Liver (tissue), 9 donors: ENCODE data around the gene RERE. TPM values are rescaled to one million over a fixed set of nuclear protein-coding genes. Genes with fewer than 3 reads are reported as not detected.

Experiments used
- DNase-seq: peaks from one replicate; pipeline ENCODE4 v3.0.0-alpha.2; 2017; ENCODE audit warnings: low spot score
- H3K27ac ChIP-seq, 2 donors: one replicate each; pipeline ENCODE4 v1.7.0; 2013; ENCODE audit warnings: inconsistent platforms in 2 of 2, low read length in 2 of 2, control low read depth in 1 of 2, low read depth in 1 of 2, mild to moderate bottlenecking in 1 of 2
- H3K27me3 ChIP-seq, 4 donors: one replicate each; pipeline versions ENCODE4 v1.6.1 to v1.7.0; 2013; ENCODE audit warnings: low read length in 3 of 4, inconsistent platforms in 1 of 4, mild to moderate bottlenecking in 1 of 4, moderate library complexity in 1 of 4; ENCODE audit not compliant: control insufficient read depth in 4 of 4, insufficient read depth in 4 of 4
- H3K36me3 ChIP-seq, 4 donors: one replicate each; pipeline versions ENCODE4 v1.6.1 to v1.7.0; 2013; ENCODE audit warnings: low read length in 3 of 4, mild to moderate bottlenecking in 3 of 4, low read depth in 1 of 4, moderate library complexity in 1 of 4; ENCODE audit not compliant: control insufficient read depth in 4 of 4, insufficient read depth in 3 of 4
- H3K4me1 ChIP-seq, 4 donors: one replicate each; pipeline versions ENCODE4 v1.6.1 to v1.7.0; 2013; ENCODE audit warnings: low read length in 3 of 4, mild to moderate bottlenecking in 3 of 4, moderate library complexity in 1 of 4; ENCODE audit not compliant: control insufficient read depth in 4 of 4, insufficient read depth in 4 of 4
- H3K4me3 ChIP-seq, 3 donors: one replicate each; pipeline versions ENCODE4 v1.6.1 to v1.7.0; 2013; ENCODE audit warnings: low read length in 3 of 3, control low read depth in 1 of 3, low read depth in 1 of 3, mild to moderate bottlenecking in 1 of 3
- H3K9ac ChIP-seq, 2 donors: one replicate each; pipeline ENCODE4 v1.7.0; 2013; ENCODE audit warnings: low read length in 2 of 2, mild to moderate bottlenecking in 2 of 2, moderate library complexity in 2 of 2, control low read depth in 1 of 2, low read depth in 1 of 2
- H3K9me3 ChIP-seq, 4 donors: one replicate each; pipeline versions ENCODE4 v1.6.1 to v1.7.0; 2013; ENCODE audit warnings: low read length in 3 of 4; ENCODE audit not compliant: control insufficient read depth in 4 of 4
- EGR1 ChIP-seq, 2 donors: IDR thresholded peaks; 2 replicates each; pipeline ENCODE4 v1.6.1; 2016 to 2018; ENCODE audit warnings: antibody characterized with exemption in 2 of 2, low read depth in 2 of 2
- FOXA1 ChIP-seq: IDR thresholded peaks from 2 replicates; pipeline ENCODE4 v1.6.1; 2016; ENCODE audit warnings: antibody characterized with exemption
- FOXA2 ChIP-seq: IDR thresholded peaks from 2 replicates; pipeline ENCODE4 v1.6.1; 2016; ENCODE audit warnings: antibody characterized with exemption
- GABPA ChIP-seq, 2 donors: IDR thresholded peaks in 1 of 2; conservative IDR thresholded peaks in 1 of 2; 2 replicates each; pipeline ENCODE4 v1.6.1; 2016; ENCODE audit warnings: antibody characterized with exemption in 2 of 2, mild to moderate bottlenecking in 1 of 2, moderate library complexity in 1 of 2
- HNF4A ChIP-seq, 2 donors: conservative IDR thresholded peaks; 2 replicates each; pipeline ENCODE4 v1.6.1; 2016; ENCODE audit warnings: antibody characterized with exemption in 2 of 2, mild to moderate bottlenecking in 2 of 2
- HNF4G ChIP-seq: IDR thresholded peaks from 2 replicates; pipeline ENCODE4 v1.6.1; 2016; ENCODE audit warnings: antibody characterized with exemption
- JUND ChIP-seq, 2 donors: IDR thresholded peaks; 2 replicates each; pipeline ENCODE4 v1.6.1; 2016; ENCODE audit warnings: antibody characterized with exemption in 2 of 2
- NR2F2 ChIP-seq: IDR thresholded peaks from 2 replicates; pipeline ENCODE4 v1.6.1; 2016; ENCODE audit warnings: antibody characterized with exemption
- RAD21 ChIP-seq, 2 donors: IDR thresholded peaks; 2 replicates each; pipeline ENCODE4 v1.6.1; 2016; ENCODE audit warnings: antibody characterized with exemption in 2 of 2, mild to moderate bottlenecking in 2 of 2
- RXRA ChIP-seq, 2 donors: IDR thresholded peaks; 2 replicates each; pipeline ENCODE4 v1.6.1; 2017 to 2018; ENCODE audit warnings: antibody characterized with exemption in 2 of 2, mild to moderate bottlenecking in 1 of 2
- SP1 ChIP-seq: IDR thresholded peaks from 2 replicates; pipeline ENCODE4 v1.6.1; 2018; ENCODE audit warnings: antibody characterized with exemption, mild to moderate bottlenecking
- TAF1 ChIP-seq: conservative IDR thresholded peaks from 2 replicates; pipeline ENCODE4 v1.6.1; 2016; ENCODE audit warnings: antibody characterized with exemption, mild to moderate bottlenecking
- YY1 ChIP-seq: IDR thresholded peaks from 2 replicates; pipeline ENCODE4 v1.6.1; 2016; ENCODE audit warnings: antibody characterized with exemption, mild to moderate bottlenecking
- WGBS: extraction: QIAGEN DNeasy Blood & Tissue Kit; methylation state at CpG from one replicate; pipeline ENCODE4 v1.1.7; 2013; 5-methylcytosine and 5-hydroxymethylcytosine counted together
- polyA plus RNA-seq, 2 donors: library from polyadenylated mRNA; stranded (reverse) in 1 of 2; unstranded in 1 of 2; fragments of 200-250 nt in 1 of 2; fragments of >200 nt in 1 of 2; fragmentation: Nextera tagmentation in 1 of 2; extraction: Ambion mirVana in 1 of 2; gene quantifications; one replicate each; pipeline versions ENCODE4 v1.2.1 to v1.2.3, GENCODE V29; 2013 to 2015
- total RNA-seq, 2 donors: library from RNA; depleted of rRNA; stranded (reverse); fragments of >200 nt; gene quantifications; one replicate each; pipeline ENCODE4 v1.2.3, GENCODE V29; 2014
- TF ChIP-seq, protein P1 (sequence below): fragments of 150-350 bp; IDR thresholded peaks from 2 replicates; pipeline ENCODE4 v1.5.1; 2017; ENCODE audit warnings: improper control_type of control experiment, low read depth, low read length; ENCODE audit not compliant: missing input control
- TF ChIP-seq, protein P2 (sequence below): IDR thresholded peaks from 2 replicates; pipeline ENCODE4 v1.6.1; 2016; ENCODE audit warnings: antibody characterized with exemption
- TF ChIP-seq, protein P3 (sequence below): IDR thresholded peaks from 2 replicates; pipeline ENCODE4 v1.6.1; 2016; ENCODE audit warnings: antibody characterized with exemption, mild to moderate bottlenecking
- TF ChIP-seq, protein P4 (sequence below): IDR thresholded peaks from 2 replicates; pipeline ENCODE4 v1.6.1; 2016; ENCODE audit warnings: antibody characterized with exemption
- TF ChIP-seq, protein P5 (sequence below): IDR thresholded peaks from 2 replicates; pipeline ENCODE4 v1.6.1; 2016; ENCODE audit warnings: antibody characterized with exemption
- donor health status: healthy.
- donor health status: healthy.
- donor health status: healthy.
- donor health status: healthy.
- donor health status: healthy.

Gene RERE
- total and polyA plus RNA-seq, 4 donors = 9.8 to 49.1 (median 24.8) TPM

DNA sequence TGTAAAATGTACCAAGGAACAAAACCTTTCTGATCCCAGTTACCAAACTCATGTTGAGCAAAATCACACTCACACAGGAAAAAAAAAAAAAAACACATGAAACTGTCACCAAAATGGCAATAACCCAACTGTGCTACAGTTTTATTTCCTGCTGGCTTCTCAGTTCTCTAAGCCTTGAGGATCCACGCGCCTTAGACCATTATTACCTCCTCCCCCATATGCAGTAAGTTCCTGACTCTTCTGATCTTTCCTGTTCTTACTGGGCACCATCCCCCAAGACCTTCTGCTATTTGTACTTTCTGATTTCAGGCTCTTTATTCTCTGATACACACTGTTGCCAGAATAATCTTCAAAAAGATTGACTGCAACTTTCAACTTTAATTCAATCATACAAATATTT lies 419.9 kb downstream of the RERE start:
- H3K4me3 ChIP-seq = no peak overlapping the region
- no peaks in the 10 kb centered on the region for H3K27me3 ChIP-seq
- H3K9ac ChIP-seq = no peak overlapping the region
- H3K4me1 ChIP-seq = peaks cover 0 to 28% (median 19%) of the 10 kb centered on the region in 4 donors
- H3K27ac ChIP-seq = peak overlapping the region; percentile 39 to 63
- TF ChIP-seq RXRA (IDR thresholded peaks at IDR 0.05) (no peak), RAD21 (IDR thresholded peaks at IDR 0.05) (no peak), EGR1 (IDR thresholded peaks at IDR 0.05; ENCODE audit: low read depth in 2 of 2) (no peak), FOXA1 (no peak), GABPA (IDR thresholded peaks at IDR 0.05 in 1 of 2, conservative IDR thresholded peaks at IDR 0.05 in 1 of 2) (no peak), HNF4G (no peak), HNF4A (conservative IDR thresholded peaks at IDR 0.05) (no peak), FOXA2 (no peak), JUND (IDR thresholded peaks at IDR 0.05) (no peak), TAF1 (no peak), YY1 (no peak), SP1 (no peak), NR2F2 (no peak)
- TF ChIP-seq, protein P1, sequence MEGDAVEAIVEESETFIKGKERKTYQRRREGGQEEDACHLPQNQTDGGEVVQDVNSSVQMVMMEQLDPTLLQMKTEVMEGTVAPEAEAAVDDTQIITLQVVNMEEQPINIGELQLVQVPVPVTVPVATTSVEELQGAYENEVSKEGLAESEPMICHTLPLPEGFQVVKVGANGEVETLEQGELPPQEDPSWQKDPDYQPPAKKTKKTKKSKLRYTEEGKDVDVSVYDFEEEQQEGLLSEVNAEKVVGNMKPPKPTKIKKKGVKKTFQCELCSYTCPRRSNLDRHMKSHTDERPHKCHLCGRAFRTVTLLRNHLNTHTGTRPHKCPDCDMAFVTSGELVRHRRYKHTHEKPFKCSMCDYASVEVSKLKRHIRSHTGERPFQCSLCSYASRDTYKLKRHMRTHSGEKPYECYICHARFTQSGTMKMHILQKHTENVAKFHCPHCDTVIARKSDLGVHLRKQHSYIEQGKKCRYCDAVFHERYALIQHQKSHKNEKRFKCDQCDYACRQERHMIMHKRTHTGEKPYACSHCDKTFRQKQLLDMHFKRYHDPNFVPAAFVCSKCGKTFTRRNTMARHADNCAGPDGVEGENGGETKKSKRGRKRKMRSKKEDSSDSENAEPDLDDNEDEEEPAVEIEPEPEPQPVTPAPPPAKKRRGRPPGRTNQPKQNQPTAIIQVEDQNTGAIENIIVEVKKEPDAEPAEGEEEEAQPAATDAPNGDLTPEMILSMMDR = no peak
- TF ChIP-seq, protein P2, sequence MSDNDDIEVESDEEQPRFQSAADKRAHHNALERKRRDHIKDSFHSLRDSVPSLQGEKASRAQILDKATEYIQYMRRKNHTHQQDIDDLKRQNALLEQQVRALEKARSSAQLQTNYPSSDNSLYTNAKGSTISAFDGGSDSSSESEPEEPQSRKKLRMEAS = no peak
- TF ChIP-seq, protein P3, sequence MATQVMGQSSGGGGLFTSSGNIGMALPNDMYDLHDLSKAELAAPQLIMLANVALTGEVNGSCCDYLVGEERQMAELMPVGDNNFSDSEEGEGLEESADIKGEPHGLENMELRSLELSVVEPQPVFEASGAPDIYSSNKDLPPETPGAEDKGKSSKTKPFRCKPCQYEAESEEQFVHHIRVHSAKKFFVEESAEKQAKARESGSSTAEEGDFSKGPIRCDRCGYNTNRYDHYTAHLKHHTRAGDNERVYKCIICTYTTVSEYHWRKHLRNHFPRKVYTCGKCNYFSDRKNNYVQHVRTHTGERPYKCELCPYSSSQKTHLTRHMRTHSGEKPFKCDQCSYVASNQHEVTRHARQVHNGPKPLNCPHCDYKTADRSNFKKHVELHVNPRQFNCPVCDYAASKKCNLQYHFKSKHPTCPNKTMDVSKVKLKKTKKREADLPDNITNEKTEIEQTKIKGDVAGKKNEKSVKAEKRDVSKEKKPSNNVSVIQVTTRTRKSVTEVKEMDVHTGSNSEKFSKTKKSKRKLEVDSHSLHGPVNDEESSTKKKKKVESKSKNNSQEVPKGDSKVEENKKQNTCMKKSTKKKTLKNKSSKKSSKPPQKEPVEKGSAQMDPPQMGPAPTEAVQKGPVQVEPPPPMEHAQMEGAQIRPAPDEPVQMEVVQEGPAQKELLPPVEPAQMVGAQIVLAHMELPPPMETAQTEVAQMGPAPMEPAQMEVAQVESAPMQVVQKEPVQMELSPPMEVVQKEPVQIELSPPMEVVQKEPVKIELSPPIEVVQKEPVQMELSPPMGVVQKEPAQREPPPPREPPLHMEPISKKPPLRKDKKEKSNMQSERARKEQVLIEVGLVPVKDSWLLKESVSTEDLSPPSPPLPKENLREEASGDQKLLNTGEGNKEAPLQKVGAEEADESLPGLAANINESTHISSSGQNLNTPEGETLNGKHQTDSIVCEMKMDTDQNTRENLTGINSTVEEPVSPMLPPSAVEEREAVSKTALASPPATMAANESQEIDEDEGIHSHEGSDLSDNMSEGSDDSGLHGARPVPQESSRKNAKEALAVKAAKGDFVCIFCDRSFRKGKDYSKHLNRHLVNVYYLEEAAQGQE = no peak
- TF ChIP-seq, protein P4, sequence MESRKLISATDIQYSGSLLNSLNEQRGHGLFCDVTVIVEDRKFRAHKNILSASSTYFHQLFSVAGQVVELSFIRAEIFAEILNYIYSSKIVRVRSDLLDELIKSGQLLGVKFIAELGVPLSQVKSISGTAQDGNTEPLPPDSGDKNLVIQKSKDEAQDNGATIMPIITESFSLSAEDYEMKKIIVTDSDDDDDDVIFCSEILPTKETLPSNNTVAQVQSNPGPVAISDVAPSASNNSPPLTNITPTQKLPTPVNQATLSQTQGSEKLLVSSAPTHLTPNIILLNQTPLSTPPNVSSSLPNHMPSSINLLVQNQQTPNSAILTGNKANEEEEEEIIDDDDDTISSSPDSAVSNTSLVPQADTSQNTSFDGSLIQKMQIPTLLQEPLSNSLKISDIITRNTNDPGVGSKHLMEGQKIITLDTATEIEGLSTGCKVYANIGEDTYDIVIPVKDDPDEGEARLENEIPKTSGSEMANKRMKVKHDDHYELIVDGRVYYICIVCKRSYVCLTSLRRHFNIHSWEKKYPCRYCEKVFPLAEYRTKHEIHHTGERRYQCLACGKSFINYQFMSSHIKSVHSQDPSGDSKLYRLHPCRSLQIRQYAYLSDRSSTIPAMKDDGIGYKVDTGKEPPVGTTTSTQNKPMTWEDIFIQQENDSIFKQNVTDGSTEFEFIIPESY = no peak
- TF ChIP-seq, protein P5, sequence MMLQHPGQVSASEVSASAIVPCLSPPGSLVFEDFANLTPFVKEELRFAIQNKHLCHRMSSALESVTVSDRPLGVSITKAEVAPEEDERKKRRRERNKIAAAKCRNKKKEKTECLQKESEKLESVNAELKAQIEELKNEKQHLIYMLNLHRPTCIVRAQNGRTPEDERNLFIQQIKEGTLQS = no peak
- no peaks in the 10 kb centered on the region for H3K9me3 ChIP-seq
- 56% methylated on average over 2 of the region's 2 CpGs for WGBS
- peaks cover 2 to 18% (median 8%) of the 10 kb centered on the region in 4 donors for H3K36me3 ChIP-seq
- no peak for DNase-seq
